ENCODE data around the gene AGTRAP. TPM values are rescaled to one million over a fixed set of nuclear protein-coding genes. Genes with fewer than 3 reads are reported as not detected.

The AGTRAP gene
- total and polyA plus RNA-seq, 4 donors, result 37.0 to 266 (median 83.3) TPM

- Histone ChIP-seq H3K9me3 (ENCODE audit: control insufficient read depth in 4 of 4, insufficient read depth in 3 of 4, low read length in 3 of 4) (no peaks in the 10 kb centered on the region), H3K9ac (ENCODE audit: insufficient read depth in 1 of 2, low read length in 2 of 2) (no peak overlapping the region), H3K4me3 (no peak overlapping the region), H3K27me3 (ENCODE audit: control insufficient read depth in 3 of 3, insufficient read depth in 3 of 3, low read length in 2 of 3) (no peaks in the 10 kb centered on the region), H3K27ac (ENCODE audit: low read depth in 1 of 2, low read length in 1 of 2) (no peak overlapping the region), H3K36me3 (ENCODE audit: control insufficient read depth in 4 of 4, insufficient read depth in 4 of 4, low read length in 4 of 4) (no peaks in the 10 kb centered on the region), H3K4me1 (ENCODE audit: control insufficient read depth in 5 of 5, insufficient read depth in 5 of 5, low read length in 5 of 5) (peaks cover 0 to 3% (median 0%) of the 10 kb centered on the region in 5 donors)
- DNase-seq (no peak), ATAC-seq (ENCODE audit: insufficient read depth, low FRiP score) (no peak)
- TF ChIP-seq CTCF (IDR thresholded peaks at IDR 0.05; ENCODE audit: control extremely low read depth, extremely low read depth), result no peak
- WGBS, 2 donors, result 55 to 69% methylated on average over 5 of the region's 5 CpGs
Measured at GRCh38 chr1:11772458-11772857, 36.5 kb downstream of the AGTRAP start.

- Histone ChIP-seq H3K9me3 (ENCODE audit: control insufficient read depth in 4 of 4, insufficient read depth in 3 of 4, low read length in 3 of 4) (no peaks in the 10 kb centered on the region), H3K9ac (ENCODE audit: insufficient read depth in 1 of 2, low read length in 2 of 2) (no peak overlapping the region), H3K27me3 (ENCODE audit: control insufficient read depth in 3 of 3, insufficient read depth in 3 of 3, low read length in 2 of 3) (no peaks in the 10 kb centered on the region), H3K36me3 (ENCODE audit: control insufficient read depth in 4 of 4, insufficient read depth in 4 of 4, low read length in 4 of 4) (no peaks in the 10 kb centered on the region), H3K27ac (ENCODE audit: low read depth in 1 of 2, low read length in 1 of 2) (no peak overlapping the region), H3K4me1 (ENCODE audit: control insufficient read depth in 5 of 5, insufficient read depth in 5 of 5, low read length in 5 of 5) (no peaks in the 10 kb centered on the region), H3K4me3 (no peak overlapping the region)
- DNase-seq (no peak), ATAC-seq (ENCODE audit: insufficient read depth, low FRiP score) (no peak)
- TF ChIP-seq CTCF (IDR thresholded peaks at IDR 0.05; ENCODE audit: control extremely low read depth, extremely low read depth), result no peak
- WGBS, 2 donors, result 85 to 94% methylated on average over 9 of the region's 9 CpGs
Measured at GRCh38 chr1:11774753-11775152, 38.8 kb downstream of the AGTRAP start.

GRCh38 chr1:11777658-11778322 lies 41.9 kb downstream of the AGTRAP start:
- Histone ChIP-seq H3K4me1 (ENCODE audit: control insufficient read depth in 5 of 5, insufficient read depth in 5 of 5, low read length in 5 of 5) (no peaks in the 10 kb centered on the region), H3K9me3 (ENCODE audit: control insufficient read depth in 4 of 4, insufficient read depth in 3 of 4, low read length in 3 of 4) (peaks cover 0 to 2% (median 0%) of the 10 kb centered on the region in 4 donors), H3K36me3 (ENCODE audit: control insufficient read depth in 4 of 4, insufficient read depth in 4 of 4, low read length in 4 of 4) (no peaks in the 10 kb centered on the region), H3K27me3 (ENCODE audit: control insufficient read depth in 3 of 3, insufficient read depth in 3 of 3, low read length in 2 of 3) (no peaks in the 10 kb centered on the region), H3K4me3 (no peak overlapping the region), H3K9ac (ENCODE audit: insufficient read depth in 1 of 2, low read length in 2 of 2) (no peak overlapping the region), H3K27ac (ENCODE audit: low read depth in 1 of 2, low read length in 1 of 2) (no peak overlapping the region)
- DNase-seq, result no peak
- 90 to 97% methylated on average over 8 of the region's 8 CpGs for WGBS, 2 donors
- no peak for TF ChIP-seq CTCF (IDR thresholded peaks at IDR 0.05; ENCODE audit: control extremely low read depth, extremely low read depth)
- no peak for ATAC-seq (ENCODE audit: insufficient read depth, low FRiP score)

GRCh38 chr1:11778336-11778735 lies 42.4 kb downstream of the AGTRAP start:
- no peak for TF ChIP-seq CTCF (IDR thresholded peaks at IDR 0.05; ENCODE audit: control extremely low read depth, extremely low read depth)
- H3K27me3 ChIP-seq (ENCODE audit: control insufficient read depth in 3 of 3, insufficient read depth in 3 of 3, low read length in 2 of 3), result no peaks in the 10 kb centered on the region
- no peaks in the 10 kb centered on the region for H3K36me3 ChIP-seq (ENCODE audit: control insufficient read depth in 4 of 4, insufficient read depth in 4 of 4, low read length in 4 of 4)
- no peak overlapping the region for H3K4me3 ChIP-seq
- ATAC-seq (ENCODE audit: insufficient read depth, low FRiP score) (no peak), DNase-seq (no peak)
- 96 to 97% methylated on average over 9 of the region's 9 CpGs for WGBS, 2 donors
- H3K9me3 ChIP-seq (ENCODE audit: control insufficient read depth in 4 of 4, insufficient read depth in 3 of 4, low read length in 3 of 4), result peaks cover 0 to 2% (median 0%) of the 10 kb centered on the region in 4 donors
- no peak overlapping the region for H3K27ac ChIP-seq (ENCODE audit: low read depth in 1 of 2, low read length in 1 of 2)
- H3K9ac ChIP-seq (ENCODE audit: insufficient read depth in 1 of 2, low read length in 2 of 2), result no peak overlapping the region
- H3K4me1 ChIP-seq (ENCODE audit: control insufficient read depth in 5 of 5, insufficient read depth in 5 of 5, low read length in 5 of 5), result no peaks in the 10 kb centered on the region

Data from lung (tissue), 12 donors.